Measurements from ENCODE around the gene LGALS3BP. TPM values are rescaled to one million over a fixed set of nuclear protein-coding genes. Genes with fewer than 3 reads are reported as not detected.
"Not testable (repeated sequence)": the region's sequence is repeated elsewhere in the genome, so short reads cannot be mapped to it uniquely, and the experiment has no call there.

Gene LGALS3BP
- polyA plus RNA-seq, 3 donors = 100 to 126 (median 115) TPM

- DNase-seq (ENCODE audit: low read depth in 3 of 3, low spot score in 2 of 3) = no peak
Measured at GRCh38 chr17:78966123-78966813, 13.5 kb downstream of the LGALS3BP start.

GRCh38 chr17:78965491-78965924 lies 14.2 kb downstream of the LGALS3BP start:
- no peak for DNase-seq (ENCODE audit: low read depth in 3 of 3, low spot score in 2 of 3)

- no peak for DNase-seq (ENCODE audit: low read depth in 3 of 3, low spot score in 2 of 3)
Measured at GRCh38 chr17:78963378-78963777, 16.3 kb downstream of the LGALS3BP start.

- DNase-seq (ENCODE audit: low read depth in 3 of 3, low spot score in 2 of 3) = not testable (repeated sequence)
Measured at GRCh38 chr17:78962984-78963348, 16.8 kb downstream of the LGALS3BP start.

- no peak for DNase-seq (ENCODE audit: low read depth in 3 of 3, low spot score in 2 of 3)
Measured at GRCh38 chr17:78962345-78962983, 17.3 kb downstream of the LGALS3BP start.

- no peak for DNase-seq (ENCODE audit: low read depth in 3 of 3, low spot score in 2 of 3)
Measured at GRCh38 chr17:78961571-78961970, 18.2 kb downstream of the LGALS3BP start.

GRCh38 chr17:78960928-78961327 lies 18.8 kb downstream of the LGALS3BP start:
- no peak for DNase-seq (ENCODE audit: low read depth in 3 of 3, low spot score in 2 of 3)

- no peak for DNase-seq (ENCODE audit: low read depth in 3 of 3, low spot score in 2 of 3)
Measured at GRCh38 chr17:78959803-78960202, 19.9 kb downstream of the LGALS3BP start.

- DNase-seq (ENCODE audit: low read depth in 3 of 3, low spot score in 2 of 3) = no peak
Measured at GRCh38 chr17:78958641-78959127, 21.0 kb downstream of the LGALS3BP start.

GRCh38 chr17:78957128-78957527 lies 22.6 kb downstream of the LGALS3BP start:
- no peak for DNase-seq (ENCODE audit: low read depth in 3 of 3, low spot score in 2 of 3)

GRCh38 chr17:78956254-78956653 lies 23.5 kb downstream of the LGALS3BP start:
- DNase-seq (ENCODE audit: low read depth in 3 of 3, low spot score in 2 of 3) = no peak

GRCh38 chr17:78954684-78955083 lies 25.0 kb downstream of the LGALS3BP start:
- no peak for DNase-seq (ENCODE audit: low read depth in 3 of 3, low spot score in 2 of 3)

GRCh38 chr17:78953356-78954350 lies 26.1 kb downstream of the LGALS3BP start:
- no peak for DNase-seq (ENCODE audit: low read depth in 3 of 3, low spot score in 2 of 3)

GRCh38 chr17:78952706-78953105 lies 27.0 kb downstream of the LGALS3BP start:
- DNase-seq (ENCODE audit: low read depth in 3 of 3, low spot score in 2 of 3) = no peak

GRCh38 chr17:78951967-78952551 lies 27.7 kb downstream of the LGALS3BP start:
- DNase-seq (ENCODE audit: low read depth in 3 of 3, low spot score in 2 of 3) = no peak

- no peak for DNase-seq (ENCODE audit: low read depth in 3 of 3, low spot score in 2 of 3)
Measured at GRCh38 chr17:78950870-78951269, 28.9 kb downstream of the LGALS3BP start.

- DNase-seq (ENCODE audit: low read depth in 3 of 3, low spot score in 2 of 3) = no peak
Measured at GRCh38 chr17:78947235-78948149, 32.2 kb downstream of the LGALS3BP start.

- no peak for DNase-seq (ENCODE audit: low read depth in 3 of 3, low spot score in 2 of 3)
Measured at GRCh38 chr17:78946631-78947030, 33.1 kb downstream of the LGALS3BP start.

GRCh38 chr17:78946131-78946530 lies 33.6 kb downstream of the LGALS3BP start:
- DNase-seq (ENCODE audit: low read depth in 3 of 3, low spot score in 2 of 3) = no peak

- not testable (repeated sequence) for DNase-seq (ENCODE audit: low read depth in 3 of 3, low spot score in 2 of 3)
Measured at GRCh38 chr17:78945455-78945854, 34.3 kb downstream of the LGALS3BP start.

Measured in right renal cortex interstitium (tissue), 3 donors.